Astrocyte (in vitro differentiated cells and primary cell): ENCODE measurements around the gene RAB40AL. TPM values are rescaled to one million over a fixed set of nuclear protein-coding genes. Genes with fewer than 3 reads are reported as not detected.

Experiments
- DNase-seq: peaks from one replicate; pipeline ENCODE4 v3.0.0-alpha.2; 2010; ENCODE audit warnings: low read depth
- FAIRE-seq: peaks from 2 replicates; lab custom pipeline; 2011; peaks lifted over from hg19 to GRCh38; lab: Jason Lieb, UNC
- H2AFZ ChIP-seq: 2 replicates; pipeline ENCODE4 v1.6.0; 2012; ENCODE audit warnings: low read depth, low read length, inconsistent platforms
- H3K27ac ChIP-seq: 2 replicates; pipeline ENCODE4 v1.5.1; 2011; ENCODE audit warnings: low read depth, low read length, inconsistent platforms
- H3K27me3 ChIP-seq: 2 replicates; pipeline ENCODE4 v1.6.0; 2011; ENCODE audit warnings: low read length, inconsistent platforms; ENCODE audit not compliant: insufficient read depth
- H3K36me3 ChIP-seq: 2 replicates; pipeline ENCODE4 v1.5.1; 2011; ENCODE audit warnings: low read length, inconsistent platforms; ENCODE audit not compliant: insufficient read depth
- H3K4me1 ChIP-seq: 2 replicates; pipeline ENCODE4 v1.5.1; 2011; ENCODE audit warnings: low read length, inconsistent platforms; ENCODE audit not compliant: insufficient read depth
- H3K4me2 ChIP-seq: 2 replicates; pipeline ENCODE4 v1.6.0; 2012; ENCODE audit warnings: low read length, inconsistent platforms
- H3K4me3 ChIP-seq: 2 replicates; pipeline ENCODE4 v1.5.1; 2011; ENCODE audit warnings: low read depth, mild to moderate bottlenecking, low read length, inconsistent platforms; ENCODE audit not compliant: insufficient read depth
- H3K79me2 ChIP-seq: 2 replicates; pipeline ENCODE4 v1.6.0; 2012; ENCODE audit warnings: mild to moderate bottlenecking, low read length, inconsistent platforms; ENCODE audit not compliant: insufficient read depth
- H3K9ac ChIP-seq: 2 replicates; pipeline ENCODE4 v1.6.0; 2012; ENCODE audit warnings: mild to moderate bottlenecking, low read length, inconsistent platforms
- H3K9me3 ChIP-seq: 2 replicates; pipeline ENCODE4 v1.5.1; 2012; ENCODE audit warnings: low read depth, mild to moderate bottlenecking, low read length, inconsistent platforms; ENCODE audit not compliant: insufficient read depth
- H4K20me1 ChIP-seq: 2 replicates; pipeline ENCODE4 v1.6.0; 2012; ENCODE audit warnings: low read length, inconsistent platforms; ENCODE audit not compliant: insufficient read depth
- H3K27ac Mint-ChIP-seq: one replicate; pipeline ENCODE4 v1.8.0; 2021; ENCODE audit warnings: mild to moderate bottlenecking, mixed read lengths; ENCODE audit not compliant: unreplicated experiment
- H3K27me3 Mint-ChIP-seq: one replicate; pipeline ENCODE4 v1.8.0; 2021; ENCODE audit warnings: low read depth, mixed read lengths; ENCODE audit not compliant: unreplicated experiment
- H3K36me3 Mint-ChIP-seq: one replicate; pipeline ENCODE4 v1.8.0; 2021; ENCODE audit warnings: low read depth, mixed read lengths; ENCODE audit not compliant: unreplicated experiment
- H3K4me1 Mint-ChIP-seq: one replicate; pipeline ENCODE4 v1.8.0; 2021; ENCODE audit warnings: low read depth, mixed read lengths; ENCODE audit not compliant: unreplicated experiment
- H3K4me3 Mint-ChIP-seq: one replicate; pipeline ENCODE4 v1.8.0; 2021; ENCODE audit warnings: mild to moderate bottlenecking, moderate library complexity, mixed read lengths; ENCODE audit not compliant: unreplicated experiment
- H3K9me3 Mint-ChIP-seq: one replicate; pipeline ENCODE4 v1.8.0; 2021; ENCODE audit warnings: mild to moderate bottlenecking, mixed read lengths; ENCODE audit not compliant: unreplicated experiment
- EZH2 ChIP-seq: IDR thresholded peaks from 2 replicates; pipeline ENCODE4 v1.6.1; 2012; ENCODE audit warnings: mild to moderate bottlenecking, low read length, inconsistent platforms; ENCODE audit not compliant: insufficient read depth
- total RNA-seq: library from RNA; stranded (reverse); gene quantifications from 2 replicates; pipeline ENCODE4 v1.2.1, GENCODE V29; 2021
- TF ChIP-seq, protein P1 (sequence below): IDR thresholded peaks from 2 replicates; pipeline ENCODE4 v1.5.1; 2011; ENCODE audit warnings: low read depth, mild to moderate bottlenecking, inconsistent platforms, low read length, moderate library complexity; ENCODE audit not compliant: insufficient read depth

Gene RAB40AL
- total RNA-seq, 1 donor from 2014 or later = 0.25 TPM

DNA sequence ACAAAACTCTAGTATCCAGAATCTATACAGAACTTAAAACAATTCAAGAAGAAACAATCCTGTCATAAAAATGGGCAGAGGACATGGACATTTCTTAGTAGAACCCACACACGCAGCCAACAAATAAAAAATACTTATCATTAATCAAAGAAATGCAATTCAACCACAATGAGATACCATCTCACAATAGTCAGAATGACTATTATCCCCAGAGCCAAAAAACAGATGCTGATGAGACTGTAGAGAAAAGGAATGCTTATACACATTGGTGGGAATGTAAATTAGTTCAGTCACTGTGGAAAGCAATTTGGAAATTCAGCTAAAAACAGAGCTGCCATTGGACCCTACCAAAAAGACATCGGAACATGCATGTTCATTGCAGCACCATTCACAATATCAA, 37.9 kb downstream of the RAB40AL start:
- Histone ChIP-seq H2AFZ (no peak overlapping the region), H3K9ac (no peak overlapping the region), H3K9me3 (no peaks in the 10 kb centered on the region), H3K79me2 (no peaks in the 10 kb centered on the region), H3K4me2 (no peak overlapping the region), H3K4me1 (peaks cover 9% of the 10 kb centered on the region), H4K20me1 (no peaks in the 10 kb centered on the region), H3K27ac (no peak overlapping the region), H3K27me3 (no peaks in the 10 kb centered on the region), H3K36me3 (no peaks in the 10 kb centered on the region), H3K4me3 (no peak overlapping the region)
- Mint-ChIP-seq H3K4me3 (no peak overlapping the region), H3K36me3 (no peaks in the 10 kb centered on the region), H3K4me1 (peaks cover 4% of the 10 kb centered on the region), H3K9me3 (peaks cover 13% of the 10 kb centered on the region), H3K27me3 (no peaks in the 10 kb centered on the region), H3K27ac (no peak overlapping the region)
- DNase-seq (peak; percentile 49), FAIRE-seq (peak; percentile 90)
- no peak for TF ChIP-seq EZH2
- TF ChIP-seq, protein P1, sequence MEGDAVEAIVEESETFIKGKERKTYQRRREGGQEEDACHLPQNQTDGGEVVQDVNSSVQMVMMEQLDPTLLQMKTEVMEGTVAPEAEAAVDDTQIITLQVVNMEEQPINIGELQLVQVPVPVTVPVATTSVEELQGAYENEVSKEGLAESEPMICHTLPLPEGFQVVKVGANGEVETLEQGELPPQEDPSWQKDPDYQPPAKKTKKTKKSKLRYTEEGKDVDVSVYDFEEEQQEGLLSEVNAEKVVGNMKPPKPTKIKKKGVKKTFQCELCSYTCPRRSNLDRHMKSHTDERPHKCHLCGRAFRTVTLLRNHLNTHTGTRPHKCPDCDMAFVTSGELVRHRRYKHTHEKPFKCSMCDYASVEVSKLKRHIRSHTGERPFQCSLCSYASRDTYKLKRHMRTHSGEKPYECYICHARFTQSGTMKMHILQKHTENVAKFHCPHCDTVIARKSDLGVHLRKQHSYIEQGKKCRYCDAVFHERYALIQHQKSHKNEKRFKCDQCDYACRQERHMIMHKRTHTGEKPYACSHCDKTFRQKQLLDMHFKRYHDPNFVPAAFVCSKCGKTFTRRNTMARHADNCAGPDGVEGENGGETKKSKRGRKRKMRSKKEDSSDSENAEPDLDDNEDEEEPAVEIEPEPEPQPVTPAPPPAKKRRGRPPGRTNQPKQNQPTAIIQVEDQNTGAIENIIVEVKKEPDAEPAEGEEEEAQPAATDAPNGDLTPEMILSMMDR = no peak

- Mint-ChIP-seq H3K4me3 (no peak overlapping the region), H3K27me3 (peaks cover 1% of the 10 kb centered on the region), H3K36me3 (no peaks in the 10 kb centered on the region), H3K4me1 (peaks cover 4% of the 10 kb centered on the region), H3K27ac (no peak overlapping the region), H3K9me3 (peaks cover 10% of the 10 kb centered on the region)
- H3K4me3 ChIP-seq = no peak overlapping the region
- H3K4me1 ChIP-seq = peaks cover 9% of the 10 kb centered on the region
- peak; percentile 93 for FAIRE-seq
- no peak overlapping the region for H3K4me2 ChIP-seq
- no peaks in the 10 kb centered on the region for H3K79me2 ChIP-seq
- H4K20me1 ChIP-seq = no peaks in the 10 kb centered on the region
- H3K9ac ChIP-seq = no peak overlapping the region
- TF ChIP-seq, protein P1 = no peak
- TF ChIP-seq EZH2 = no peak
- H3K9me3 ChIP-seq = no peaks in the 10 kb centered on the region
- no peaks in the 10 kb centered on the region for H3K36me3 ChIP-seq
- H3K27me3 ChIP-seq = no peaks in the 10 kb centered on the region
- no peak overlapping the region for H2AFZ ChIP-seq
- DNase-seq = peak; percentile 57
- peak overlapping the region; percentile 51 for H3K27ac ChIP-seq
Measured at GRCh38 chrX:102976286-102976685, 39.2 kb downstream of the RAB40AL start.

DNA sequence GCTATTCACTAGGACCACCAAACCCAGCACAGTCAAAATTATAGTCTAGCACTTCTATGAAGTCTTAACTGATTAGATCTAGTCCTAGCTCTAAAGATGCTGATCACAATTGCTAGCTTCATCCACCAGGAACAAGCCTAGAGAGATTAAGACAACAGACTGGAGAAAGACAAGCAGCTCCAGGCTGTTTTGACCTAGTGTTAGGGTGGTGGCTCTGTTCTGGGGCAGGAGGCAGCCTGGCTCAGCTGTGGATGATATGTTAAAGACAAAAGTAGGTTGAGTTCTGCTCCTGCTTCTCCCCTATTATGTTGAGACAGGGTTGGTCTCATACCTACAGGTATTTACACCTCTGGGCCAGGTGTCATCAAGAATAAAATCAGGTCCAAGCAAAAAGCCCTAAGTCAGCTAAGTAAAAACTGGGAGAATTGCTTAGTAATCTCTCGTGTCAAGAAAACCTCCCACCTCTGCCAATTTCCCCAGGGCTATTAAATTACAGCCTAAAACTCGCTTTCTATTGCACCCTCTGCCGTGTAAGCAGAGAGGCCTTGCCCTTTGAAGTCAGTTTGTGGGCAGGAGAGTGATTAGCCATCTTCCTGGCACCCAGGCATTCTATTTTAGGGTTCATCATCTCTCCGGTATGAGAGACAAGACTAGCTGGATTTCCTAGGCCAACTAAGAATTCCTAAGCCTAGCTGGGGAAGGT, 39.9 kb downstream of the RAB40AL start:
- Histone ChIP-seq H3K79me2 (no peaks in the 10 kb centered on the region), H3K4me2 (no peak overlapping the region), H3K4me3 (no peak overlapping the region), H4K20me1 (no peaks in the 10 kb centered on the region), H3K4me1 (peaks cover 9% of the 10 kb centered on the region), H3K9ac (no peak overlapping the region), H3K9me3 (no peaks in the 10 kb centered on the region), H2AFZ (no peak overlapping the region), H3K36me3 (no peaks in the 10 kb centered on the region), H3K27ac (peak overlapping the region; percentile 51), H3K27me3 (no peaks in the 10 kb centered on the region)
- FAIRE-seq = peak; percentile 88
- H3K4me1 Mint-ChIP-seq = peaks cover 4% of the 10 kb centered on the region
- H3K27ac Mint-ChIP-seq = no peak overlapping the region
- DNase-seq = peak; percentile 82
- peaks cover 4% of the 10 kb centered on the region for H3K27me3 Mint-ChIP-seq
- TF ChIP-seq, protein P1 = no peak
- TF ChIP-seq EZH2 = no peak
- H3K4me3 Mint-ChIP-seq = no peak overlapping the region
- peaks cover 6% of the 10 kb centered on the region for H3K9me3 Mint-ChIP-seq
- no peaks in the 10 kb centered on the region for H3K36me3 Mint-ChIP-seq
